ENCODE results near the gene CYTH1. TPM values are rescaled to one million over a fixed set of nuclear protein-coding genes. Genes with fewer than 3 reads are reported as not detected.

CYTH1 gene
- polyA plus RNA-seq, 1 donor from 2014 or later: 120 TPM

DNA sequence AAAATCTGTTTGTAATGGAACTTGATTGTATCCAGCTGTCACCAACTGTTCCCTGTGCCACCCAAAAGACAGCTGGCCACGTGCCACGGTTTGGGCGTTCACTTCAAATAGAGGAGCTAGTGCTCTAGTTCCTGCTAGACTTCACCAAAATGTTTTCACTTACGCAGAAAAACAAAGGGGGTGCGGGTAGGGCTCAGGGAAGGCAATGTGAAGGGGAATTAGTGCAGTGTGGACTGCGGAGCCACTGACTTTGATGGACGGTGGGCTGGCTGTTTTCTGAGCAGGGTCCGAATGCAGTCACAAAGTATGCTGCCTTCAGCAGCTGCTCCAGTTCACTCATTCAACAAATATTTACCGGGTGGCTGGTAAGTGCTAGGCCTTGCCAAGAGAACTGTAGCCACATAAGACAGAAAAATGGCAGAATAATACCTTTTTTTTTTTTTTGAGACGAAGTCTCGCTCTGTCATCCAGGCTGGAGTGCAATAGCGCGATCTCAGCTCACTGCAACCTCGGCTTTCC is 7.6 kb upstream of the CYTH1 start:
- Histone ChIP-seq H2AFZ (ENCODE audit: low read depth, low read length) (no peak overlapping the region), H3K9me3 (ENCODE audit: low read length) (no peaks in the 10 kb centered on the region), H4K20me1 (ENCODE audit: insufficient read depth) (no peaks in the 10 kb centered on the region), H3K36me3 (ENCODE audit: insufficient read depth, low read length) (no peaks in the 10 kb centered on the region), H3K9ac (ENCODE audit: low read length) (no peak overlapping the region), H3K79me2 (replicated peaks; ENCODE audit: insufficient read depth, low read length) (no peaks in the 10 kb centered on the region), H3K9me2 (ENCODE audit: insufficient read depth, low read length) (no peaks in the 10 kb centered on the region), H3K4me2 (ENCODE audit: low read length) (no peak overlapping the region), H3K27me3 (ENCODE audit: insufficient read depth, low read depth, low read length) (no peaks in the 10 kb centered on the region), H3F3A (ENCODE audit: insufficient read depth, low read length, poor library complexity, severe bottlenecking) (no peaks in the 10 kb centered on the region), H3K27ac (ENCODE audit: low read length) (no peak overlapping the region), H3K4me3 (ENCODE audit: low read length) (no peak overlapping the region)
- no peak for TF ChIP-seq SMC3 (conservative IDR thresholded peaks at IDR 0.05; ENCODE audit: poor library complexity)

DNA sequence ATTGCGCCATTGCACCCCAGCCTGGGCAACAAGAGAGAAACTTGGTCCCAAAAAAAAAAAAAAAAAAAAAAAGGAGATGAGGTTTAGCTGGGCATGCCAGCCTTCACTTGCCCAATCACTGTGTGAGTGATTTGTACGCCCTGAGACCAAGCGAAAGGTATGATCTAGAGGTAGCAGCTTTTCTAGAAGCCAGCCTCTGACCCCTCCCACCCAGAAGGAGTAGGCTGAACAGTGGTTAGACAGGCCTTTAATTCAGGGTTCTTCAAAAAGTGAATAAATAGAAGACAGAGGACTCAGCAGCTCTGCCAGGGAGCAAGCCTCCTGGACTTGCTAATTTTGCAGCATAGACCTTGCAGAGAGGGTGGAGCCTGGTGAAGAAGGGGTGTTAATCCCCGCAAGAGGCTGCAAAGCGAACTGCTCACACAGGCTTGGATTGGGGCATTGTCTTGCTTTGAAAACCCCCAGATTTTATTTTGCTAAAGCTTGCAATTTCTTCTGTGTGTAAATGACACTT is 7.1 kb upstream of the CYTH1 start:
- Histone ChIP-seq H3K27me3 (ENCODE audit: insufficient read depth, low read depth, low read length) (no peaks in the 10 kb centered on the region), H3K9me3 (ENCODE audit: low read length) (no peaks in the 10 kb centered on the region), H3K4me3 (ENCODE audit: low read length) (no peak overlapping the region), H3K9ac (ENCODE audit: low read length) (no peak overlapping the region), H3K9me2 (ENCODE audit: insufficient read depth, low read length) (no peaks in the 10 kb centered on the region), H3K27ac (ENCODE audit: low read length) (no peak overlapping the region), H3F3A (ENCODE audit: insufficient read depth, low read length, poor library complexity, severe bottlenecking) (no peaks in the 10 kb centered on the region), H3K4me2 (ENCODE audit: low read length) (no peak overlapping the region), H4K20me1 (ENCODE audit: insufficient read depth) (no peaks in the 10 kb centered on the region), H3K79me2 (replicated peaks; ENCODE audit: insufficient read depth, low read length) (no peaks in the 10 kb centered on the region), H3K36me3 (ENCODE audit: insufficient read depth, low read length) (no peaks in the 10 kb centered on the region), H2AFZ (ENCODE audit: low read depth, low read length) (no peak overlapping the region)
- TF ChIP-seq EP300 (conservative IDR thresholded peaks at IDR 0.05; ENCODE audit: poor library complexity, severe bottlenecking) (no peak), TAF1 (IDR thresholded peaks at IDR 0.05; ENCODE audit: low read depth) (no peak), RAD21 (conservative IDR thresholded peaks at IDR 0.05) (no peak), MXI1 (conservative IDR thresholded peaks at IDR 0.05; ENCODE audit: poor library complexity, severe bottlenecking) (no peak), EZH2 (IDR thresholded peaks at IDR 0.05; ENCODE audit: borderline replicate concordance, insufficient read depth, low read length, poor library complexity, severe bottlenecking) (no peak), POLR2AphosphoS5 (IDR thresholded peaks at IDR 0.05) (no peak), SMC3 (conservative IDR thresholded peaks at IDR 0.05; ENCODE audit: poor library complexity) (no peak)
- TF ChIP-seq, protein P1, sequence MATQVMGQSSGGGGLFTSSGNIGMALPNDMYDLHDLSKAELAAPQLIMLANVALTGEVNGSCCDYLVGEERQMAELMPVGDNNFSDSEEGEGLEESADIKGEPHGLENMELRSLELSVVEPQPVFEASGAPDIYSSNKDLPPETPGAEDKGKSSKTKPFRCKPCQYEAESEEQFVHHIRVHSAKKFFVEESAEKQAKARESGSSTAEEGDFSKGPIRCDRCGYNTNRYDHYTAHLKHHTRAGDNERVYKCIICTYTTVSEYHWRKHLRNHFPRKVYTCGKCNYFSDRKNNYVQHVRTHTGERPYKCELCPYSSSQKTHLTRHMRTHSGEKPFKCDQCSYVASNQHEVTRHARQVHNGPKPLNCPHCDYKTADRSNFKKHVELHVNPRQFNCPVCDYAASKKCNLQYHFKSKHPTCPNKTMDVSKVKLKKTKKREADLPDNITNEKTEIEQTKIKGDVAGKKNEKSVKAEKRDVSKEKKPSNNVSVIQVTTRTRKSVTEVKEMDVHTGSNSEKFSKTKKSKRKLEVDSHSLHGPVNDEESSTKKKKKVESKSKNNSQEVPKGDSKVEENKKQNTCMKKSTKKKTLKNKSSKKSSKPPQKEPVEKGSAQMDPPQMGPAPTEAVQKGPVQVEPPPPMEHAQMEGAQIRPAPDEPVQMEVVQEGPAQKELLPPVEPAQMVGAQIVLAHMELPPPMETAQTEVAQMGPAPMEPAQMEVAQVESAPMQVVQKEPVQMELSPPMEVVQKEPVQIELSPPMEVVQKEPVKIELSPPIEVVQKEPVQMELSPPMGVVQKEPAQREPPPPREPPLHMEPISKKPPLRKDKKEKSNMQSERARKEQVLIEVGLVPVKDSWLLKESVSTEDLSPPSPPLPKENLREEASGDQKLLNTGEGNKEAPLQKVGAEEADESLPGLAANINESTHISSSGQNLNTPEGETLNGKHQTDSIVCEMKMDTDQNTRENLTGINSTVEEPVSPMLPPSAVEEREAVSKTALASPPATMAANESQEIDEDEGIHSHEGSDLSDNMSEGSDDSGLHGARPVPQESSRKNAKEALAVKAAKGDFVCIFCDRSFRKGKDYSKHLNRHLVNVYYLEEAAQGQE (IDR thresholded peaks at IDR 0.05; ENCODE audit: borderline replicate concordance): no peak
- TF ChIP-seq, protein P2, sequence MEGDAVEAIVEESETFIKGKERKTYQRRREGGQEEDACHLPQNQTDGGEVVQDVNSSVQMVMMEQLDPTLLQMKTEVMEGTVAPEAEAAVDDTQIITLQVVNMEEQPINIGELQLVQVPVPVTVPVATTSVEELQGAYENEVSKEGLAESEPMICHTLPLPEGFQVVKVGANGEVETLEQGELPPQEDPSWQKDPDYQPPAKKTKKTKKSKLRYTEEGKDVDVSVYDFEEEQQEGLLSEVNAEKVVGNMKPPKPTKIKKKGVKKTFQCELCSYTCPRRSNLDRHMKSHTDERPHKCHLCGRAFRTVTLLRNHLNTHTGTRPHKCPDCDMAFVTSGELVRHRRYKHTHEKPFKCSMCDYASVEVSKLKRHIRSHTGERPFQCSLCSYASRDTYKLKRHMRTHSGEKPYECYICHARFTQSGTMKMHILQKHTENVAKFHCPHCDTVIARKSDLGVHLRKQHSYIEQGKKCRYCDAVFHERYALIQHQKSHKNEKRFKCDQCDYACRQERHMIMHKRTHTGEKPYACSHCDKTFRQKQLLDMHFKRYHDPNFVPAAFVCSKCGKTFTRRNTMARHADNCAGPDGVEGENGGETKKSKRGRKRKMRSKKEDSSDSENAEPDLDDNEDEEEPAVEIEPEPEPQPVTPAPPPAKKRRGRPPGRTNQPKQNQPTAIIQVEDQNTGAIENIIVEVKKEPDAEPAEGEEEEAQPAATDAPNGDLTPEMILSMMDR (IDR thresholded peaks at IDR 0.05; ENCODE audit: poor library complexity, severe bottlenecking): no peak

Measured in neural cell (in vitro differentiated cells).